CD4-positive, alpha-beta T cell treated with Interleukin-10 for 1 hour (primary cell): Measurements from ENCODE around the gene OSCAR.
A peak's percentile ranks its signal among the peaks of the same experiment; 100 is the strongest.

Experiments
- DNase-seq: peaks from one replicate; pipeline ENCODE4 v3.0.0-alpha.2; 2020

The OSCAR gene, protein sequence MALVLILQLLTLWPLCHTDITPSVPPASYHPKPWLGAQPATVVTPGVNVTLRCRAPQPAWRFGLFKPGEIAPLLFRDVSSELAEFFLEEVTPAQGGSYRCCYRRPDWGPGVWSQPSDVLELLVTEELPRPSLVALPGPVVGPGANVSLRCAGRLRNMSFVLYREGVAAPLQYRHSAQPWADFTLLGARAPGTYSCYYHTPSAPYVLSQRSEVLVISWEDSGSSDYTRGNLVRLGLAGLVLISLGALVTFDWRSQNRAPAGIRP

DNA sequence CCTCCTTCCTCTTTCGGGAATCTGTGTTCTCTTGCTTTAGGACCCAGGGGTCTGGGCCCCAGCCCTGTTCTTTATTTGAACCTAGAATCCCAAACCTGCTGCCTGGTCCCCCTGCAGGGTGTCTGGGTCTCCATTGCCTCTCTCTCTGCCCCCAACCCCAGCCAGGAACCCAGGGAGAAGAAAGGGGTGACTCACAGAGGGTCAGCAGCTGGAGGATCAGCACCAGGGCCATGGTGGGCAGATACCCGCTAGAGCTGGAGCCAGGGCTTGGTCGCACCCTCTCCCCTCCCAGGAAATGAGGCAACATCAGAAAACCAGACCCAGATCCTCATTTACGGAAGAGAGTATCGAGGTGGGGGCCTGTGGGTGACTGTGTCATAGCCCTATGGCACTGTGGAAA lies at the start of gene OSCAR:
Gene OSCAR (minus strand): TSS at position 243 of the 400 bp plus-strand sequence. CDS start 11 bp downstream, at position 232.
- DNase-seq: no peak

DNA sequence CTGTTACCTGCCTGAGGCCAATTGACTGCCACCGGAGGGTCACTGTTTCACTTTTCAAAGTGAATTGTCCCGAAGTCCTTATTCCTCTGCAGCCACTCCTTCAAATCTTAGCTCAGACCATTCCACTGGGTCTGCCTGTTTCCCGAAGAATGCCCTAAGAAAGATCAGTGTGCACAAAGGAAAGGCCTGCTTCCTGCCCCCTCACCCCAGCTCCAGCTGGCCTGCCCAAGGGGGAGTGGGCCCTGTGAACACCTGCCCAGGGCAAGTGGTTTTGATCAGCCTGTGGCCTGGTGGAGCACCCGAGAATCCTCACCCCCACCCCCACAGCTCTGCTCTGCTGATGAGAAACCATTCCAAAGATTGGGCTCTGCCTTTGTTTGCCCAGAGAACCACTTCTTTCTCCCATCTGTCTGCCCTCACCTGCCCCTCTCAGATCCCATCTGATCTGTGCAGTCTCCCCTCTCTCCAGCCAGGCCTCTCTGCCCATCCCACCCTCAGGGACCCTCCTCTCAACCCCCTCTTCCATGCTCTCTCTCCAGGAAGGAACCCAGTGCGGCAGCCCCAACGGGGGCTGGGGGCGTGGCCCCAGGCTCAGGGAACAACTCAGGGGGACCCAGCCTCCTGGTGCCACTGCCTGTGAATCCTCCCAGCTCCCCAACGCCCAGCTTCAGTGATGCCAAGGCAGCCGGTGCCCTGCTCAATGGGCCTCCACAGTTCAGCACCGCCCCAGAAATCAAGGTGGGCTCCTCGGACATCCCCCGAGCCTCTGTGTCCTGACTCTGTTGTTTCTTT lies 48.6 kb upstream of the OSCAR start:
- DNase-seq: no peak

DNA sequence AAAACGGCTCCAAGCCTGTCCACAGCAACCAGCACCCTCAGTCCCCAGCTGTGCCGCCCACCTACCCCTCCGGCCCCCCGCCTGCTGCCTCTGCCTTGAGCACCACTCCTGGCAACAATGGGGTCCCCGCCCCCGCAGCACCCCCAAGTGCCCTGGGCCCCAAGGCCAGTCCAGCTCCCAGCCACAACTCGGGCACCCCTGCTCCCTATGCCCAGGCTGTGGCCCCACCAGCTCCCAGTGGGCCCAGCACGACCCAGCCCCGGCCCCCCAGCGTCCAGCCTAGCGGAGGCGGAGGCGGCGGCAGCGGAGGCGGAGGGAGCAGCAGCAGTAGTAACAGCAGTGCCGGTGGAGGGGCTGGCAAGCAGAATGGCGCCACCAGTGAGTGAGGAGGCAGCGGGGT lies 47.6 kb upstream of the OSCAR start:
- DNase-seq: no peak

DNA sequence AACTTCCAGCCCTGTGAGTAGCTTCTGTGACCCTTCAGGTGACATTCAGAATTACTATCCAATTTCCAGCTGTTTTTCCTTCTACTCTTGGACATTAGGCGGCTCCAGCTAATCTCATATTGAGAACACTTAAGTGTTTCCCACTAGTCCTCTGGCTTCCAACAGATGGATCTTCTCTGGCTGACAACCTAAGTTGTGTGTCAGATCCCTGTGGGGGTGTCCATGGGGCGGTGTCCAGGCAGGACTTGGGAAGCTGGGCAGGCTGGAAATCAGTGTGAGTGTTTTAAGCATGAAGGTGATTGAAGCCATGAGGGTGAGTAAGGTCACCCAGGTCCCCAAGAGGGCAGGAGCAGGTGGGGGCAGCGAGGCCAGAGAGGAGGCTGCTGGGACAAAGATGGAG lies 47.1 kb upstream of the OSCAR start:
- no peak for DNase-seq

DNA sequence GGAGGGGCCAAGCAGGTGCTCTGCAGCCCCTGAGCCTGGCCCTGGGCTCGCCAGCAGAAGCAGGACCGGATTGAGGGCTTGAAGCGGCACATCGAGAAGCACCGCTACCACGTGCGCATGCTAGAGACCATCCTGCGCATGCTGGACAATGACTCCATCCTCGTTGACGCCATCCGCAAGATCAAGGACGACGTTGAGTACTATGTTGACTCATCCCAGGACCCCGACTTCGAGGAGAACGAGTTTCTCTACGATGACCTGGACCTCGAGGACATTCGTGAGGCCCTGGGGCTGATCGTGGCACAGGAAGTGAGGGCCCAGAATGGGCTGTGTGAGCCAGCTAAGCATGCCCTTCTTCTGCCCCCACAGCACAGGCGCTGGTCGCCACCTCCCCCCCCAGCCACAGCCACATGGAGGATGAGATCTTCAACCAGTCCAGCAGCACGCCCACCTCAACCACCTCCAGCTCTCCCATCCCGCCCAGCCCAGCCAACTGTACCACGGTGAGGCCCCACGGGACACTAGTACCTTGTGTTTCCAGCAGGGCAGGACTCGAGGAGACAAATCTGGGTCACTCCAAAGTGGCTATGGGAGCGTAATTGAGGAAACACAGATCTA lies 45.0 kb upstream of the OSCAR start:
- DNase-seq: no peak

DNA sequence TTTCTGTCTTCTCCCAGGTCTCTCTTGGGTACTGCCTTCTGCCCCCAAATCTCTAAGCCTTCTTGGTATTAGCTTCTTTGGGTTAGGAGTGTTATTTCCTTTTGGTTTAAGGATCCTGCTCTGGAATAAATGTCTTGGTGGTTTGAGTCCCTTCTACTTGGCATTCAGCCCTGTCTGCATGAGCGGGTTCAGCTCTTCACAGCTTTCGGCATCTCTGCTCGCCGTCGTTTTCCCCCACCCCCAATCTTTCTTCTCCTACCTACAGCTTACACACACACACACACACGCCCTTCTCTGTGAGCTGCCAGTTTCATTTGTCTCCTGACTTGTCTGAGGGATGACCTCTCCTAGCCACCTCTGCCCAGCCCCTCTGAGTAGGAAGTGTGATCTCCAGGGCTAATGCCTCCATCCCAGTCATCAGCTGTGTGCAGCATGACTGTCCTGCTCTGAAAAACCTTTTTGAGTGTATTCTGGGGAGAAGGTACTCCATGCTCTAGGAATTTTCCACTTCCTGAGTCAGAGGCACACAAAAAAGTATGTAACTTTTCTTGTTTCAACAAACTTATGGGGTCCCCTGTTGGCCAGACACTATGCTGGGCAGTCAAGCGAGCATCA lies 41.7 kb upstream of the OSCAR start:
- no peak for DNase-seq

DNA sequence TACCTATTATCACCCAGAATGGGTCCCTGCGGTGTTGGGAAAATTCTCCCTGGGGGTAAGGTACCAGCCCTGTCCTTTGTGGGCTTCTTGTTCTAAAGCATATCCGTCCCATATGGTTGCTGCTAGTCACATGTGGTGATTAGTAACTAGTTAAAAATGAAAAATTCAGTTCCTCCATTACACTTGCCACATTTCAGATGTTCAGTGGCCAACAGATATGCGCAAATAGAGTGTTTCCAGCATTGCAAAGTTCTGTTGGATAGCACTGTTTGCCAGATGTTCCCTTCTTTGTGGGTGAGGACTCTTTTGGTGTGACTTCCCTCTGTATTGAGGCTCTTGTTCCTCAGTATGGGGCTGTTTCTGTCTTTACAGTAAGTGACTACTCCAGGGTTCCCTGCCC lies 40.8 kb upstream of the OSCAR start:
- DNase-seq: no peak

DNA sequence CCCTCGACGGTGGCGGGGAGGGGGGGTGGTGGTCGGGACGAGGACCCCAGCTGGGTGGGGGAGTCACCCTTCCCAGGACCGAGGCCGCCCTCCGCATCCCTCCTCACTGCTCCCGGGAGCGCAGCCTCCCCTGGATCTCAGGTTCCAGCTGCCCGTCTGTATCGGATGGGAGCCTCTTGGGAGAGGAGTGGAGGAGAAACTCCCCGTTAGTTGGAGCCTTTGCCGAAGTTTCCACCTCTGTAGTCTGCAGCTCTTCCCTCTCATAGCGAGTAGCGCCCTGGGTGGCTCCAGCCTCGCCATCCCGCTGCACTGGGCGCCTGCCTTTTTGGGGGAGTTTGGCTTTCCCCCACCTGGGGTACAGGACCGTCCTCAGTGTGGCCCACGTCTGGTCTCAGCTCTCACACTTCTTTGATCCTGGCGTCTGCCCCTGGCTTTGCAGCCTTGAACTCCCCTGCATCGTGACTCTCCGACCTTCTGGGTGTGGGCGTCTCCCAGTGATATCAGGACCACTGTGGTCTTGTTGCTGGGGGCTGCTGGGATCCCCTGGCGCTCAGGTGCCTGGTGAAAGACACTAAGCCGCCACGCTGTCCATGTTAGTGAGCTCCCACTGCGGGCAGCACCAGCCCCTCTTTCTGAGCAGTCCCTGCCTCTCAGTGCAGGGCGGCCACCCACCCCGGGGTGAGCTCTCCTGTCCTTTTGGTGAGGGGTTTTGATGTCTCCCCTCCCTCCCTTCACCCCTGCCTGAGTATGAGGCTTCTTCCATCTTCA lies 38.1 kb upstream of the OSCAR start:
- no peak for DNase-seq

DNA sequence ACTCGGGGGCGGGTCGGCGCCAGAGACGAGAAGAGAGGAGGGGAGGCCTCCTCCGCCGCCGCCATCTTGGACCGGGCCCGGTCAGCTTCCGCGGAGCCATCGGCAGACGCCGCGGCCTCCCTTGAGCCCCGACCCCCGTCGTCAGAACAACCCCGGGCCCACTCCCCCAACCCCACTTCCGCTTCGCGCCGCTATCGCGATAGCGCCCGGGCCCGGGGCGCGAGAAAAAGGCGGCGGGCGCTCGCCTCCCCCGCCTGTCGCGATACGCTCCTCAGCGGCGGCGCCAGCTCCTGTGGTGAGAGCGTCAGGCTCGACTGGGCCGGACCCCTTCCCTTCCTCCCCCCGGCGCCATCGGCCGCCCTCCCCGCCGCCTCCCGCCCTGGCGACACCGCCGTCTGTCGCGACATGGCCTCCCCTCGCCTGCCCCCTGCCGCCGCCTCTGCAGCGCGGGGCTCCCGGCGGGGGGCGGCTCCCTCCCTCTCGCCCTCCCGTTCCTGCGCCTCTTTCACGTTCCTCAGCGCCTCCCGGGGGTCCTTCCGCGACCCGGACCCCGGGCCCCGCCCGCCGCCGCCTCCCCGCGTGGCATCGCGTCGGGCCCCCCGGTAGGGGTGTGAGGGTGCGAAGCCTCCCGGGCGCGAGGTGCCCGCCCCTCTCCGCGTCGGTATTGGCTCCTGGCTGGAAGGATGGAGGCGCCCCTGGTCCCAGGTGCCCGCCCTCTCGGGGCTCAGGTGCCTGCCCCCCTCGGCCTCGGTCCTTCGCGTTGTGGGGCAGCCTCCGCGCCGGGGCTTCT lies 37.3 kb upstream of the OSCAR start, which contains the start of gene CNOT3:
Gene CNOT3 (plus strand): TSS at position 64 of the 790 bp plus-strand sequence. CDS start 5,217 bp downstream, outside the sequence.
- DNase-seq: peak; percentile 52

DNA sequence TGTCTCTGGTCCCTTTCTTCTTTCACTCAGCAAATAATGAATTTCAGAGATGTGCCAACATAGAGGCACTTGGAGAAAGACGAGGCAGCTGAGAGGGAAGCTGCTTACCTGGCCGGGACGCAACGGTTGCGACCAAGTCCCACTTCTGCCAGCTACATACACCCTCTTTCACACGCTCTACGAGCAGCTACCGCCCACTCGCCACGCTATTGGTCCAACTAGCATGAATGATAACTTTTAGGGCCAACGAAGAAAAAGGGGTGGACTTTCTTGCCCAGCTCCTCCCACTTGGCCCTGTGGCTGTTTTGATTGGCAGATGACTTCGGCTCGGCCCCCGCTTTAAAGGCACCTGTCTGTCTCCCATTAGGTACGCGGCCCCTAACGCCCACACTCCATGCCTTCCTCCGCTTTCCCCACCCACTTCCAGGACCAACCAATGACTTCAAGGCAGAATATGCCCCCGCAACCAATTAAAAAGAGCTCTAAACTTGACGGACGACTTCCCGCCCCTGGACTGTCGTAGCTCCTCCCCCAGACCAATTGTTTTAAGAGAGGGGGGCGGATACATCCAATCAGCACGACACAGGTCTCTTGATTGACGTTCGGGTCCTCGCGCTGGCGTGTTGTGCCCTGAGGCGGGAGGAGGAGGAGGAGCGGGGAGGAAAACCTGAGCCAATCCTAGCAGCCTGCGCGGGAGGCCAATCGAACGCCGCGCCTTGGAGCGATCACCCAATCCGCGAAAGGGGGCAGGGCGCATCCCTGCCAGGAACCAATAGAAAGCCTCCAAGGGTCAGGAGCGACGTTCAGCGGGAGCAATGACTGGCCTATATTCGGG lies 36.5 kb upstream of the OSCAR start:
- peak; percentile 100 for DNase-seq

DNA sequence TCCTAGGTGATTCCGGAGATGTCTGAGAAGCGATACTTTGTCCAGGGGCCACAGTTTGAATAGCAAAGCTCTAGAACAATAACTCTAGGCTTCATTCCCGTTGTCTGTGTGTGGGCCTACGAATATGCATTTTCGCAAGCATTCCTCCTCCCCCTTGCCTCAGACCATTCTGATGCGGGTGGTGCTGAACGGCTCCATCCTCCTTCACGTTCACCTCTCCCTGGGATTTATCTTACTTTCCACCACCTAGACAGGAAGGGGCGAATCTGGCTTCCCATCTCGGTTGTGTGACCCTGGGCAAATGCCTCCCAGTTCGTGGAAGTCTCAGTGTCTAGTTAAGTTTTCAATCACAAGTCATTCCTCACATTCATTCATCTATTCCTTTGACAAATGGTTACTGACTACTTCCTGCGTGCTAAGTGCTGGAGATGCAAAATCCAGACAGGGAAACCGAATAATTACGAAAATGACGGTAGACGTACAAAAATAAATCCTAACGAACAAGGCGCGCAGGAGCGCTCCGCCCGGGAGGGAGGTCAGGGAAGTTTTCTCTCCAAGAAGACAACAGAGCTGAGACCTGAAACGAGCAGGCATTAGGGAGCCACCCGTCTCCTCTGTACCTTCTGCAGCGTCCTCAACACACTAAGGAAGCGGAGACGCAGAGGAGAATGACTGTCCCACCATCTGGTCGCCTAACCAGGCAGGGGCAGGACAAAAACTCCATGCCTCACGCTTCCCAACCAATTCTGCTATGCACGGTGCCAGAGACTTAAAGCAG lies 35.7 kb upstream of the OSCAR start:
- no peak for DNase-seq

DNA sequence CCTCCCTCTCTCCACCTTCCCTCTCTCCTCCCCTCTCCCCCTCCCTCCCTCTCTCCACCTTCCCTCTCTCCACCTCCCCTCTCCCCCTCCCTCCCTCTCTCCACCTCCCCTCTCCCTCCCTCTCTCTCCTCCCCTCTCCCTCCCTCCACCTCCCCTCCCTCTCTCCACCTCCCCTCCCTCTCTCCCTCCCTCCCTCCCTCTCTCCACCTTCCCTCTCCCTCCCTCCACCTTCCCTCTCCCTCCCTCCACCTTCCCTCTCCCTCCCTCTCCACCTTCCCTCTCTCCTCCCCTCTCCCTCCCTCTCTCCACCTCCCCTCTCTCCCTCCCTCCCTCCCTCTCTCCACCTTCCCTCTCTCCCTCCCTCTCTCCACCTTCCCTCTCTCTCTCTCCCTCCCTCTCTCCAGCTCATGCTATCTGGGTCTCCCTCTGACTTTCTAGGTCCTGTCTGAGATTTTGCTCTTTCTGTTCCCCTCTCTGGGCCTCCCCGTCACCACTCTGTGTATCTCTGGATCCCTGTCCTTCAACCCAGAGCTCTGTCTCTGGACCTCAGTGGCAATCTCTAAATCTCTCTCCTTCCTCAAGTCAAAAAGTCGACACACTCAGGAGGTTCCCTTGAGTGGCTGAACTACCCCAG lies 33.5 kb upstream of the OSCAR start:
- DNase-seq: no peak

DNA sequence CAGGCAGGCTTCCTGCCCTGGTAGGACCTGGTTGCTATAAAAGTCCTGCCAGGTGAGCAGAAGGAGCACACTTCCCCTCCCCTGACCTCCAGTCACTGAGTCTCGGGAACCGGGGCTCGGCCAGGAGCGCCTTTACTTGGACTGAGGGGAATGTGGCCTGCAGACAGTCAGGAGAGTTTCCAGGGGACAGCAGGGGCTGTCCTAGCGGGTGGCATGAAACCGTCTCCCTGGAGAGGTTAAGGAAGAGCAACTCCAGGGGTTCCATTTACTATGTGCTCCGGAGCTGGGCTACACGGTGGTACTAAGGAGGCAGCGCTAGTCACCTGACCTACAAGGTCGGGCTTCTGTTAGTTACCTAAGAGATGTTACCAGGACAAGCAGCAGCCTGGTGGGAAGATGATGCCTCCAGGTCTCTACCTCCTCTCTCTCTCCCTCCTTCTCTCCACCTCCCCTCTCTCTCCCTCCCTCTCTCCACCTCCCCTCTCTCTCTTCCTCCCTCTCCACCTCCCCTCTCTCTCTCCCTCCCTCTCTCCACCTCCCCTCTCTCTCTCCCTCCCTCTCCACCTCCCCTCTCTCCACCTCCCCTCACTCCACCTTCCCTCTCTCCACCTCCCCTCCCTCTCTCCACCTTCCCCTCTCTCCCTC lies 32.8 kb upstream of the OSCAR start:
- no peak for DNase-seq

DNA sequence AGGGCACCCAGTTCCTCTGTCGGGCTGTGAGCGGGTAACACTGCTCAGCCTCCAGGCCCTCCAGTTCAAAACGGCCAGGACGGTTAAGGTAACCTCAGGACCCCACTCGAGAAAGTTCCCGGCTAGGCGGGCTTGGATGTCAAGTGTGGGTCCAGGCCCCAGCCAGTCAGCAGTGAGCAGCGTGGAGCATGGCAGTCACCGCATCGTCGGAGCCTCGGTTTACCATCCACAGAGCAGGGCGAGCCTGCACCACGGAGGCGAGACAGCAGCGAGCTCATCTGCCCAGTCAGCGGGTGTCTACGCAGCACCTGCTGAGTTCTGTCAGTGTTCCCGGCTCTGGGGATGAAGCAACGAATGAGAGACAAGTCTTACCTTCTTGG lies 29.0 kb upstream of the OSCAR start:
- no peak for DNase-seq

DNA sequence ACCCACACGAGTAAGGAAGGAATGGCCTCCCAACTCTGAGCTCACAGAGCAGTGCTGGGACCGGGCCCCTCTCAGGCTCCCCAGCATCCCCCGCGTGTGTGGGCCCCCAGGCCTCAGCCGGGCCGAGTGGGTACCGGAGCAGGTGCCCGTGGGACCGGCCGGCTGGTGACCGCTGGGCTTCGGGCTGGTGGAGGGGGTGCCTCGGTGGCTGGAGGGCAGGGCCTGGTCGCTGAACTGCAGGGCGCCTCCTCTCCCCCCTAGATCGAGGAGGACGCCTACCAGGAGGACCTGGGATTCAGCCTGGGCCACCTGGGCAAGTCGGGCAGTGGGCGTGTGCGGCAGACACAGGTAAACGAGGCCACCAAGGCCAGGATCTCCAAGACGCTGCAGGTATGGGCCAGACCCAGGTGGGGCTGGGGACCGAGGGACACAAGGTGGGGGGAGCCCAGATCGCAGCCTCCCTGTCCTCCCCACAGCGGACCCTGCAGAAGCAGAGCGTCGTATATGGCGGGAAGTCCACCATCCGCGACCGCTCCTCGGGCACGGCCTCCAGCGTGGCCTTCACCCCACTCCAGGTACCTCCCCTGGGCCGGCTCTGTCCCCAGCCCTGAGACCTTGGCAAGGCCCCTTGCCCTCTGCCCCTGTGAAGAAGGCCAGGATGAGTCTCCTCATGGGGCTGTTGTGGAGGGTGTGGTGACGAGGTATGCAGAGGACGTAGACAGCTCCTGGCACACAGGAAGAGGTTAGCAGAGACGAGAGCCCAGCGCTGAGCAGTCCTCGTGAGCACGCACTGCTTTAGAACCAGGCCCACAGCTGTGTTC lies 28.4 kb upstream of the OSCAR start:
- no peak for DNase-seq

DNA sequence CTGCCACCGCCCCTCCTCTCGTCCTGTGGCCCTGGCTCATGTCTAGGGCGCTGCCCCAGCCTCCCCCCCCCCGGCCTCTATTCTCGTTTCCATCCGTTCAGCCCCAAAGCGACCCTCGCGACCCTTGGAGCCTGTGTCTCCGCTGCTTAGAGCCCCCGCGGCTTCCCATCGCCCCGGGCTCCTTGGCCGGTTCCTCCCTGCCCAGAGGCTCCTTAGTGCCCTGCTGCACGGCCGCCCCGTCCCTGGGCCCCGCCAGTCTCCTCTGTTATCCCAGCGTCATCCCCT lies 27.8 kb upstream of the OSCAR start:
- no peak for DNase-seq

DNA sequence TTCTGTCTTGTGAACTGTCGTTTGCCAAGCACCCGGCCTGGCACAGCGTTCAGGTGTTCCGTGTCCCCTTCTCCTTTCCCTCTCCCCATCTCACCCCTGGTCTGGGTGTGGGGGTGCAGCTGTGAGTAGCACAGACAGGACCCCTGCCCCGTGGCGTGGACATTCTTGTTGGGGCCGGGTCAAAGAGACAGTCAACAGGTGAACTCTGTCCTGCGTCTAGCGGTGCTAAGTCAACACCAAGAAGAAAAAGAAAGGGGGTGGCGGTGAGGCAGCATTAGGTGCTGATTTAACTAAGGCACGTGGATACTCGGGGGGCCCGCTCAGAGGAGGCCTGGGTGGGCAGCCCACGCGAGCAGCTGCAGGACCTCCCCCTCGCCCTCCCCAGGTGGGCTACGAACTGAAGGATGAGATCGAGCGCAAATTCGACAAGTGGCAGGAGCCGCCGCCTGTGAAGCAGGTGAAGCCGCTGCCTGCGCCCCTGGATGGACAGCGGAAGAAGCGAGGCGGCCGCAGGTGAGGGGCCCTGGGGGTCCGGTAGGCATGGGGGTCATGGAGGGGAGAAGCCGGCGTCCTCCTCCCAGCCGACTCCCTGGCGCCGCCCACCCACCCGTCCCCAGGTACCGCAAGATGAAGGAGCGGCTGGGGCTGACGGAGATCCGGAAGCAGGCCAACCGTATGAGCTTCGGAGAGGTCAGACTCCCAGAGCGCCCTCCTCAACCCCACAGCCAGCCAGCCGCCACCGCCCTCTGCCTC lies 27.3 kb upstream of the OSCAR start:
- no peak for DNase-seq

DNA sequence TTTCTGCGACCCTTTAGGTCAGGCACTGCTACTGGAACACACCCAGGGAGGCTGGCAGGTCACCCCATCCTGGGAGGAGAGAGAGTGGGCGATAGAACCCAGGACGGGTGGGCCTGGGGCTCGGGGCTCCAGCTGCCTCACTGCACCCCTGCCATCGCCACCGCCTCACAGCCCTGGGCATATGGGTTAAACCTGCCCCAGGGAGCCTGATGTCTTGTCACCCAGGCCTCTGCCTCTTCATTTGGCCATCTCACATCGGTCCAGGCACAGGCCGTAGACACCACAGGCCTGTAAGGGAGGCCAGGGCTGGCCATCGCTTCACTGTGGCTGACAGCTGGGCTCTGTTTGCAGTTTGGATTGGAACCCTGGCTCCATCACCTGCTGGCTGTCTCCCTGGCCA lies 25.1 kb upstream of the OSCAR start:
- DNase-seq: no peak
